K562 (cell line): ENCODE measurements around the gene NOX5. TPM values are rescaled to one million over a fixed set of nuclear protein-coding genes. Genes with fewer than 3 reads are reported as not detected.

Experiments used
- ATAC-seq: fragments of 200-7000 bp; cut with Tn5 transposase; 3 replicates; pipeline ENCODE4 v1.9.1; 2020; ENCODE audit warnings: moderate library complexity
- BruUV-seq: library from RNA; stranded (reverse); fragments of 400-500 nt; replicated peaks from 2 replicates; lab custom pipeline; 2021; lab: Mats Ljungman, UMichigan
- CTCF ChIA-PET: fragments of 300-600 bp; formaldehyde crosslinking; extraction: SDS; loops from one replicate; lab custom pipeline; 2021; ENCODE audit warnings: low intra/inter-chr PET ratio; lab: Yijun Ruan, JAX
- POLR2A ChIA-PET: fragments of 300-600, 350-650 bp; sonication (Branson Sonifier 250); formaldehyde crosslinking; extraction: SDS; loops from one replicate; lab custom pipeline; 2021; ENCODE audit warnings: antibody characterized with exemption, inconsistent platforms; lab: Yijun Ruan, JAX
- DNase-seq, 4 experiments: peaks; one replicate each; pipeline versions ENCODE4 v3.0.0 to v3.0.0-alpha.2; 2011 to 2018; ENCODE audit warnings: low spot score in 3 of 4, mixed read lengths in 3 of 4; ENCODE audit errors: extremely low read depth in 1 of 4
- FAIRE-seq: peaks from 2 replicates; lab custom pipeline; 2011; peaks lifted over from hg19 to GRCh38; lab: Jason Lieb, UNC
- H2AFZ ChIP-seq: 2 replicates; pipeline ENCODE4 v1.6.0; 2011; ENCODE audit warnings: low read depth, low read length, control low read depth, inconsistent platforms
- H3K27ac ChIP-seq: fragments of 200-600 bp; 3 replicates; pipeline ENCODE4 v1.8.0; 2011; ENCODE audit warnings: low read depth, mild to moderate bottlenecking, control low read depth, inconsistent platforms, low read length, moderate library complexity, mixed read lengths; ENCODE audit errors: extremely low read depth
- H3K27me3 ChIP-seq, 2 experiments: fragments of 300-600 bp in 1 of 2; 2 replicates in 1 of 2; 3 replicates in 1 of 2; pipeline versions ENCODE4 v1.6.0 to v1.8.0; 2011; ENCODE audit warnings: inconsistent platforms in 2 of 2, low read length in 2 of 2, mild to moderate bottlenecking in 1 of 2, mixed read lengths in 1 of 2, moderate library complexity in 1 of 2; ENCODE audit not compliant: control insufficient read depth in 2 of 2, insufficient read depth in 2 of 2
- H3K36me3 ChIP-seq: fragments of 300-600 bp; 3 replicates; pipeline ENCODE4 v1.8.0; 2011; ENCODE audit warnings: mild to moderate bottlenecking, low read length, inconsistent platforms; ENCODE audit not compliant: control insufficient read depth, insufficient read depth
- H3K4me1 ChIP-seq, 2 experiments: fragments of 200-600 bp in 1 of 2; replicated peaks in 1 of 2; 2 replicates in 1 of 2; 3 replicates in 1 of 2; pipeline versions ENCODE4 v1.5.1 to v1.8.0; 2011; ENCODE audit warnings: inconsistent platforms in 2 of 2, low read length in 2 of 2, mild to moderate bottlenecking in 1 of 2, mixed read lengths in 1 of 2, moderate library complexity in 1 of 2; ENCODE audit not compliant: control insufficient read depth in 2 of 2, insufficient read depth in 2 of 2
- H3K4me2 ChIP-seq: 2 replicates; pipeline ENCODE4 v1.6.1; 2011; ENCODE audit warnings: low read length, control low read depth, inconsistent platforms, mixed read lengths; ENCODE audit not compliant: insufficient read depth
- H3K4me3 ChIP-seq: fragments of 200-600 bp; sonication (generic), shearing (Covaris generic); 2 replicates; pipeline ENCODE4 v1.5.1; 2016; ENCODE audit warnings: control low read depth, inconsistent platforms
- H3K79me2 ChIP-seq: fragments of 200-600 bp; 3 replicates; pipeline ENCODE4 v1.8.0; 2011; ENCODE audit warnings: low read length, inconsistent platforms; ENCODE audit not compliant: control insufficient read depth, insufficient read depth
- H3K9ac ChIP-seq, 2 experiments: 2 replicates each; pipeline versions ENCODE4 v1.6.0 to v1.6.1; 2011; ENCODE audit warnings: low read depth in 2 of 2, low read length in 2 of 2, control low read depth in 1 of 2, inconsistent platforms in 1 of 2, mild to moderate bottlenecking in 1 of 2, mixed read lengths in 1 of 2; ENCODE audit not compliant: insufficient read depth in 1 of 2
- H3K9me1 ChIP-seq: one replicate; pipeline ENCODE4 v1.6.0; 2011; ENCODE audit warnings: inconsistent platforms, mild to moderate bottlenecking, low read length, moderate library complexity; ENCODE audit not compliant: control insufficient read depth, insufficient read depth
- H3K9me3 ChIP-seq: replicated peaks from 2 replicates; pipeline ENCODE4 v1.5.1; 2011; ENCODE audit warnings: low read depth, low read length, inconsistent platforms; ENCODE audit not compliant: control insufficient read depth, insufficient read depth
- H4K20me1 ChIP-seq: replicated peaks from 2 replicates; pipeline ENCODE4 v1.6.1; 2011; ENCODE audit warnings: low read length, inconsistent platforms, mixed read lengths; ENCODE audit not compliant: control insufficient read depth, insufficient read depth
- CBX8 ChIP-seq: fragments of 200-600 bp; sonication (generic); IDR thresholded peaks from 2 replicates; pipeline ENCODE4 v1.6.1; 2012; ENCODE audit warnings: borderline replicate concordance, mixed run types, low read depth, mild to moderate bottlenecking, moderate library complexity, mixed read lengths, low read length, control low read depth, inconsistent platforms; ENCODE audit not compliant: poor library complexity, severe bottlenecking; ENCODE audit errors: extremely low read depth
- EP400 ChIP-seq: fragments of 450-650 bp; IDR thresholded peaks from 2 replicates; pipeline ENCODE4 v1.6.1; 2017; ENCODE audit warnings: antibody characterized with exemption, mild to moderate bottlenecking, moderate library complexity
- FIP1L1 ChIP-seq: fragments of 200-400 bp; formaldehyde crosslinking; IDR thresholded peaks from 2 replicates; pipeline ENCODE4 v1.6.1; 2018; ENCODE audit warnings: mild to moderate bottlenecking, low read depth, low read length; ENCODE audit not compliant: poor library complexity, severe bottlenecking
- GTF2F1 ChIP-seq: IDR thresholded peaks from 2 replicates; pipeline ENCODE4 v1.6.1; 2011; ENCODE audit warnings: low read depth, low read length, improper control_type of control experiment
- HDAC2 ChIP-seq: fragments of 450-650 bp; IDR thresholded peaks from 2 replicates; pipeline ENCODE4 v1.6.1; 2016; ENCODE audit warnings: mild to moderate bottlenecking
- HNRNPH1 ChIP-seq: fragments of 200-400 bp; formaldehyde crosslinking; optimal IDR thresholded peaks from 2 replicates; pipeline ENCODE3; 2017; ENCODE audit warnings: low read depth, mild to moderate bottlenecking, low read length, moderate library complexity
- NFIC ChIP-seq: fragments of 450-650 bp; IDR thresholded peaks from 2 replicates; pipeline ENCODE4 v1.6.1; 2017; ENCODE audit warnings: mild to moderate bottlenecking, inconsistent platforms
- PURB ChIP-seq: sonication (generic); formaldehyde crosslinking; IDR thresholded peaks from 2 replicates; pipeline ENCODE4 v1.9.0; 2021; ENCODE audit warnings: low read depth, mild to moderate bottlenecking, missing genetic modification reagents
- RBM14 ChIP-seq: fragments of 200-400 bp; formaldehyde crosslinking; IDR thresholded peaks from 2 replicates; pipeline ENCODE4 v1.6.1; 2018; ENCODE audit warnings: low read depth, mild to moderate bottlenecking, low read length, moderate library complexity, borderline replicate concordance; ENCODE audit not compliant: insufficient read depth
- RBM15 ChIP-seq: fragments of 200-400 bp; formaldehyde crosslinking; IDR thresholded peaks from 2 replicates; pipeline ENCODE4 v1.6.1; 2018; ENCODE audit warnings: mild to moderate bottlenecking, low read length, moderate library complexity; ENCODE audit not compliant: insufficient read depth
- SP2 ChIP-seq: IDR thresholded peaks from 2 replicates; pipeline ENCODE4 v1.6.1; 2011; ENCODE audit warnings: mild to moderate bottlenecking, low read depth, low read length, moderate library complexity; ENCODE audit not compliant: poor library complexity, severe bottlenecking; ENCODE audit errors: extremely low read depth
- SRSF1 ChIP-seq: fragments of 200-400 bp; formaldehyde crosslinking; IDR thresholded peaks from 2 replicates; pipeline ENCODE4 v1.6.1; 2017; ENCODE audit warnings: mild to moderate bottlenecking, low read depth, low read length, moderate library complexity
- TARDBP ChIP-seq: fragments of 450-650 bp; IDR thresholded peaks from 2 replicates; pipeline ENCODE4 v1.6.1; 2016
- ZNF436 ChIP-seq: fragments of 250-450, 450-650 bp; sonication (Bioruptor Pico); formaldehyde crosslinking; IDR thresholded peaks from 2 replicates; pipeline ENCODE4 v1.7.0; 2020; ENCODE audit warnings: mild to moderate bottlenecking
- WGBS: fragments of 100-300 bp; shearing (Covaris generic); methylation state at CpG from one replicate; pipeline ENCODE4 v1.1.6; 2016; ENCODE audit warnings: low coverage, mixed read lengths; ENCODE audit not compliant: insufficient coverage; ENCODE audit errors: missing lambda C conversion rate; 5-methylcytosine and 5-hydroxymethylcytosine counted together
- in situ Hi-C: fragments of 300-500 bp; cut with MboI; formaldehyde crosslinking; loops from 4 replicates; pipeline ENCODE4 v1.15.0; 2018; ENCODE audit warnings: inconsistent platforms, mixed read lengths
- intact Hi-C: fragments of 100-400 bp; cut with micrococcal nuclease; formaldehyde crosslinking; loops from 2 replicates; pipeline ENCODE4 v1.14.2; 2022
- polyA plus RNA-seq, 8 experiments: library from polyadenylated mRNA; depleted of rRNA in 4 of 8; stranded (reverse) in 5 of 8; unstranded in 3 of 8; fragments of >200 nt; fragmentation: Nextera tagmentation in 2 of 8; fragmentation: Illumina TruSeq in 1 of 8; extraction: Ambion mirVana in 2 of 8; extraction: Trizol in 1 of 8; gene quantifications; 2 replicates each; pipeline versions ENCODE4 v1.2.1 to v1.2.3, GENCODE V29; 2011 to 2014; ENCODE audit warnings: inconsistent platforms in 1 of 8, missing spikeins in 1 of 8
- total RNA-seq, 7 experiments: library from RNA; depleted of rRNA in 6 of 7; stranded (reverse); fragments of >200 nt in 6 of 7; fragmentation: Illumina TruSeq in 2 of 7; extraction: Trizol in 2 of 7; gene quantifications; 2 replicates each; pipeline versions ENCODE4 v1.2.1 to v1.2.3, GENCODE V29; 2011 to 2021; ENCODE audit warnings: low replicate concordance in 1 of 7

Gene NOX5
- total and polyA plus RNA-seq, 9 of the 15 experiments (the other 6 are each of a cell fraction or from before 2014, with no cell fraction given) = 0.01 TPM; not detected in 8

GRCh38 chr15:69076756-69077155, 62.3 kb downstream of the NOX5 start:
- Histone ChIP-seq H4K20me1 (no peaks in the 10 kb centered on the region), H2AFZ (no peak overlapping the region), H3K9me1 (no peaks in the 10 kb centered on the region), H3K27ac (no peak overlapping the region), H3K4me3 (no peak overlapping the region), H3K4me2 (no peak overlapping the region), H3K79me2 (no peaks in the 10 kb centered on the region), H3K27me3 (peaks cover 24 to 43% of the 10 kb centered on the region in 2 experiments), H3K4me1 (peaks cover 0 to 6% of the 10 kb centered on the region in 2 experiments; a peak in 1 of 5 replicates), H3K36me3 (no peaks in the 10 kb centered on the region), H3K9me3 (no peaks in the 10 kb centered on the region), H3K9ac (no peak overlapping the region)
- no peak for DNase-seq
- CTCF ChIA-PET = no interaction called here
- in situ Hi-C loops = no loop called here
- ATAC-seq = no peak
- BruUV-seq = no TSS peak
- no peak for FAIRE-seq
- POLR2A ChIA-PET = no interaction called here
- WGBS = 13% methylated on average over 1 of the region's 1 CpG
- intact Hi-C loops = no loop called here
- TF ChIP-seq FIP1L1 (no peak), SP2 (no peak), NFIC (peak; percentile 25; the same call in 1 of the 2 replicates)

DNA sequence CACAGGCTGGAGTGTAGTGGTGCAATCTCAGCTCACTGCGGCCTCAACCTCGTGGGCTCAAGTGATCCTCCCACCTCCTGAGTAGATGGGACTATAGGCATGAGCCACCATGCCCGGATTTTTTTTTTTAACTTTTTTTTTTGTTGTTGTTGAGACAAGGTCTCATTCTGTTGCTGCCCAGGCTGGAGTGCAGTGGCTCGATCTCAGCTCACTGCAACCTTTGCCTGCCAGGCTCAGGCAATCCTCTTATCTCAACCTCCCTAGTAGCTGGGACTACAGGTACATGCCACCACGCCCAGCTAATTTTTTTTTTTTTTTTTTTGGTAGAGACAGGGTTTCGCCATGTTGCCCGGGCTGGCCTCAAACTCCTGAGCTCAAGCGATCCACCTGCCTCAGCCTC, 64.1 kb downstream of the NOX5 start:
- TF ChIP-seq SRSF1 (no peak), GTF2F1 (no peak), ZNF436 (CRISPR knock-in tag) (no peak), RBM15 (no peak), HDAC2 (no peak), HNRNPH1 (no peak), PURB (CRISPR knock-in tag) (no peak), TARDBP (no peak), RBM14 (no peak), EP400 (no peak), CBX8 (no peak)
- intact Hi-C loops (no loop called here), in situ Hi-C loops (no loop called here)
- POLR2A ChIA-PET = no interaction called here
- FAIRE-seq (no peak), ATAC-seq (no peak), DNase-seq (no peak)
- no peak overlapping the region for H3K27ac ChIP-seq
- no peak overlapping the region for H3K9ac ChIP-seq
- BruUV-seq = no TSS peak
- no peak overlapping the region for H3K4me2 ChIP-seq
- peaks cover 28 to 42% of the 10 kb centered on the region in 2 experiments for H3K27me3 ChIP-seq
- no peaks in the 10 kb centered on the region for H3K36me3 ChIP-seq
- no peaks in the 10 kb centered on the region for H3K9me1 ChIP-seq
- no peaks in the 10 kb centered on the region for H4K20me1 ChIP-seq
- CTCF ChIA-PET = no interaction called here
- H3K4me1 ChIP-seq = peaks cover 0 to 6% of the 10 kb centered on the region in 2 experiments; a peak in 1 of 5 replicates
- H3K79me2 ChIP-seq = no peaks in the 10 kb centered on the region
- no peak overlapping the region for H2AFZ ChIP-seq
- no peaks in the 10 kb centered on the region for H3K9me3 ChIP-seq
- H3K4me3 ChIP-seq = no peak overlapping the region
- 2% methylated on average over 6 of the region's 8 CpGs for WGBS
